Mammary epithelial cell (primary cell): ENCODE measurements around the gene TMEM238L.

ENCODE experiments used
- CTCF ChIP-seq, 2 donors: IDR thresholded peaks in 1 of 2; conservative IDR thresholded peaks in 1 of 2; 2 replicates each; pipeline ENCODE4 v1.5.1; 2011 to 2012; ENCODE audit warnings: inconsistent platforms in 2 of 2, low read length in 2 of 2, mild to moderate bottlenecking in 2 of 2, control low read depth in 1 of 2, low read depth in 1 of 2; ENCODE audit not compliant: insufficient read depth in 1 of 2; ENCODE audit errors: extremely low read depth in 1 of 2
- EZH2 ChIP-seq: IDR thresholded peaks from 2 replicates; pipeline ENCODE4 v1.6.1; 2012; ENCODE audit warnings: low read length, inconsistent platforms, borderline replicate concordance

- no peak for TF ChIP-seq CTCF (conservative IDR thresholded peaks at IDR 0.05 in 1 of 2, IDR thresholded peaks at IDR 0.05 in 1 of 2; ENCODE audit: extremely low read depth in 1 of 2, insufficient read depth in 1 of 2, low read depth in 1 of 2, low read length in 2 of 2)
- no peak for TF ChIP-seq EZH2
Observed at GRCh38 chr17:10756619-10757018, 47.3 kb downstream of the TMEM238L start.
